Heart right ventricle (tissue), 16 donors: Measurements from ENCODE around the gene PERP. TPM values are rescaled to one million over a fixed set of nuclear protein-coding genes. Genes with fewer than 3 reads are reported as not detected.
A peak's percentile ranks its signal among the peaks of the same experiment; 100 is the strongest.

ENCODE experiments used
- ATAC-seq, 8 donors: fragments of 200-7000 bp; cut with Tn5 transposase; one replicate each; pipeline ENCODE4 v1.9.1; 2020; ENCODE audit warnings: mild to moderate bottlenecking in 8 of 8, moderate library complexity in 8 of 8, moderate number of reproducible peaks in 1 of 8
- DNase-seq, 2 donors: peaks; one replicate each; pipeline ENCODE4 v3.0.0-alpha.2; 2020
- H3K27ac ChIP-seq, 10 donors: fragments of 200-600 bp; sonication (generic) in 2 of 10; one replicate each; pipeline versions ENCODE4 v1.5.0 to v1.8.0; 2020 to 2022; ENCODE audit warnings: mild to moderate bottlenecking in 3 of 10
- H3K27me3 ChIP-seq, 7 donors: fragments of 200-600 bp; one replicate each; pipeline ENCODE4 v1.8.0; 2021 to 2022; ENCODE audit warnings: mild to moderate bottlenecking in 2 of 7
- H3K36me3 ChIP-seq, 9 donors: fragments of 200-600 bp; sonication (generic) in 1 of 9; one replicate each; pipeline versions ENCODE4 v1.5.0 to v1.8.0; 2020 to 2022; ENCODE audit warnings: mild to moderate bottlenecking in 2 of 9
- H3K4me1 ChIP-seq, 9 donors: fragments of 200-600 bp; sonication (generic) in 1 of 9; one replicate each; pipeline versions ENCODE4 v1.5.0 to v1.8.0; 2020 to 2022; ENCODE audit warnings: mild to moderate bottlenecking in 4 of 9
- H3K4me3 ChIP-seq, 10 donors: fragments of 200-600 bp; sonication (generic) in 2 of 10; one replicate each; pipeline versions ENCODE4 v1.5.0 to v1.8.0; 2020 to 2022; ENCODE audit warnings: mild to moderate bottlenecking in 7 of 10, moderate library complexity in 2 of 10
- H3K9me3 ChIP-seq, 11 donors: fragments of 200-600 bp in 10 of 11; sonication (generic) in 2 of 11; one replicate each; pipeline versions ENCODE4 v1.5.0 to v1.8.0; 2013 to 2022; ENCODE audit warnings: mild to moderate bottlenecking in 2 of 11, control low read depth in 1 of 11, moderate library complexity in 1 of 11
- WGBS, 2 donors: extraction: QIAGEN DNeasy Blood & Tissue Kit; methylation state at CpG; one replicate each; pipeline ENCODE4 v1.1.7; 2013; ENCODE audit warnings: inconsistent platforms in 1 of 2; 5-methylcytosine and 5-hydroxymethylcytosine counted together
- intact Hi-C, 10 donors: fragments of 100-400 bp; cut with DNase I; formaldehyde crosslinking; loops; one replicate each; pipeline versions ENCODE4 v1.11.1 to v1.14.2; 2022
- polyA plus RNA-seq, 2 donors: library from polyadenylated mRNA; stranded (reverse); fragments of 200-250 nt; gene quantifications; one replicate each; pipeline ENCODE4 v1.2.3, GENCODE V29; 2013
- total RNA-seq, 10 donors: library from RNA; stranded (reverse); fragmentation: NEBNext Ultra II Directional in 3 of 10; extraction: Animal tissue kit (Norgen Biotek cat#: 25700) in 3 of 10; gene quantifications; one replicate each; pipeline versions ENCODE4 v1.2.1 to v1.2.4, GENCODE V29; 2021 to 2023
- TF ChIP-seq, protein P1 (sequence below), 9 donors: fragments of 200-600 bp; sonication (generic) in 2 of 9; IDR thresholded peaks; one replicate each; pipeline versions ENCODE4 v1.5.0 to v1.8.0; 2021 to 2022; ENCODE audit warnings: antibody characterized with exemption in 9 of 9, mild to moderate bottlenecking in 5 of 9, moderate library complexity in 1 of 9
- donor health status: Arrhythmogenic right ventricular cardiomyopathy.
- donor health status: ischemic (EF 13 %, LVEDD 7.1; RV severe dilation, severe dysfunction).
- donor health status: healthy with polysubstance abuse.
- donor health status: DM: no; HTN: yes; CAD: no.
- donor health status: DM: no; HTN: no; CAD: no.
- donor health status: ischemic (EF 25% LVEDD 6.9; RV normal size, moderate dysfunction).
- donor health status: ischemic (EF 25% LVEDD 5.7; RV mildly dilated, moderate dysfunction).
- donor health status: healthy.
- donor health status: DM: yes; HTN: yes; CAD: no.
- donor health status: Ischemic cardiomyopathy.
- donor health status: ischemic (EF 35%, LVEDD 5.7; RV mildly dilated, moderate dysfunction).
- donor health status: nonischemic (EF 11% LVEDD 7.7; RV severe dilation, severe dysfunction).
- donor health status: DM: yes; HTN: yes; CAD: no.
- donor health status: PGD.
- donor health status: ischemic (EF 29% LVEDD 5.4; RV normal size, mild dysfunction).
- donor health status: nonischemic (EF 23%, LVEDD 6.1; RV moderate dilation, normal function).

Gene PERP
- total and polyA plus RNA-seq, 12 donors: 29.3 to 70.1 (median 55.4) TPM

DNA sequence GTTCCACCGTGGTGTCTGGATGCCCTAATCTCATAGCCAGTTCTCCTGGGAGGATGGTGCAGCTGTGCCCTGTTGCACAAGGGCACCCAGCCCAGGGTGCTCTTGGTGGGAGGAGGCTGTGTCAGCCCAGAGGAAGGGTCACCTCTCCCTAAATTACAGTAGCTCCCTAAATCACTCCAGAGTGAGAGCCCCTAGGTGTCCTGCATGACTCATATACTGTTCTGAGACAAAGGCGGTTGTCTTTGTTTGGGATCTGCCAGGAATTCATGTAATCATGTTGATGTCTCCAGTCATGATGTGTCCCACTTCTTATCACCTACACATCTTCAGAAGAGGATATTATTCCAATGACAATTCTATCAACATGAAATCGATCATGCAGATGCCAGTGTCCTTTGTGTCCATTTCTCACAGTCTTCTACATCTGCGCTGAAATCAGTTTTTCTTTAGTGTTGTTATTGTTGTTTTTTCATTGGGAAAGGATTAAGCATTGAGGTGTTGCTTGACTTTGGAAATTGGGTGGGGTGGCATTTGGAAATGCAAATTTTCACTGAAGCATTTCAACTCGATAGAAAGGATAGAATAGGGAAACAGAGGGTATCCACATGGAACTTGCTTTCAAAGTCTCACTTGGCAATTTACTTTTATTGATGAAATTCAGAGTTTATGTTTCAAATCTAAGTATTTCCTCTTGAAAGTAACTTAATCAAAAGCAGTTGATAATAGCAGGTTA, 19.5 kb downstream of the PERP start:
- intact Hi-C loops: no loop called here
- 76 to 77% methylated on average over 5 of the region's 5 CpGs for WGBS, 2 donors
- no peaks in the 10 kb centered on the region for H3K27me3 ChIP-seq
- ATAC-seq: peak in 1 of 8 donors; percentile 34
- H3K4me1 ChIP-seq: peaks cover 0 to 5% (median 0%) of the 10 kb centered on the region in 9 donors
- H3K4me3 ChIP-seq: no peak overlapping the region
- TF ChIP-seq, protein P1, sequence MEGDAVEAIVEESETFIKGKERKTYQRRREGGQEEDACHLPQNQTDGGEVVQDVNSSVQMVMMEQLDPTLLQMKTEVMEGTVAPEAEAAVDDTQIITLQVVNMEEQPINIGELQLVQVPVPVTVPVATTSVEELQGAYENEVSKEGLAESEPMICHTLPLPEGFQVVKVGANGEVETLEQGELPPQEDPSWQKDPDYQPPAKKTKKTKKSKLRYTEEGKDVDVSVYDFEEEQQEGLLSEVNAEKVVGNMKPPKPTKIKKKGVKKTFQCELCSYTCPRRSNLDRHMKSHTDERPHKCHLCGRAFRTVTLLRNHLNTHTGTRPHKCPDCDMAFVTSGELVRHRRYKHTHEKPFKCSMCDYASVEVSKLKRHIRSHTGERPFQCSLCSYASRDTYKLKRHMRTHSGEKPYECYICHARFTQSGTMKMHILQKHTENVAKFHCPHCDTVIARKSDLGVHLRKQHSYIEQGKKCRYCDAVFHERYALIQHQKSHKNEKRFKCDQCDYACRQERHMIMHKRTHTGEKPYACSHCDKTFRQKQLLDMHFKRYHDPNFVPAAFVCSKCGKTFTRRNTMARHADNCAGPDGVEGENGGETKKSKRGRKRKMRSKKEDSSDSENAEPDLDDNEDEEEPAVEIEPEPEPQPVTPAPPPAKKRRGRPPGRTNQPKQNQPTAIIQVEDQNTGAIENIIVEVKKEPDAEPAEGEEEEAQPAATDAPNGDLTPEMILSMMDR (IDR thresholded peaks at IDR 0.05): no peak
- H3K27ac ChIP-seq: no peak overlapping the region
- H3K36me3 ChIP-seq: peaks cover 0 to 13% (median 0%) of the 10 kb centered on the region in 9 donors
- no peak for DNase-seq
- H3K9me3 ChIP-seq: no peaks in the 10 kb centered on the region

DNA sequence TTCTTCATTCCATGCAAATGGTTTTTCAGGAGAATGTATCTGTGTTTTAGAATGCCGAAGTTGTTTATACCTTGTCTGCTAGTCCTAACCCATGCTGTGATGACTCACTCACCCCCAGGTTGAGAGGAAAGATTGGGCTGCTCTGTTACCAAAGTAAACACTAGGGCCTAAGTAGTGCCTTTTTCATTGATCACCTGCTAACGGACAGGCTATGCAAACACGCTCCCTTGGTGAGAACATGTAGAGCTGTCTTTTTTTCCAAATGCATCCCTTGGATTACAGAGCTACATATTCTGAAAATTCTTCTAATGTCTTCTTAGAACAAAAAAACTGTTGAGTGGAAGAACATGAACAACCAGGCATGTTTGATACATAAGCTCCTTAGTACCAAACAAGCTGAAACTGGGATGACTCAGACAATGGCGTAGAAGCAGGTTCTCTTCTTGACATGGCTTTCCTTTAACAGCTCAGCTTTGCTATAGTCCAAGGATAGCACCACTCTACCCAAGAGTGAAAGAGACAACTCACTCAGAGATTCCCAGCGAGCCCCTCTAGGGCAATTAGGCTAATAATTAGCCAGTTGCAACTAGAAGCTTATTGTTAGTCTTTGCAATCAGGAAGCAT, 20.5 kb downstream of the PERP start:
- ATAC-seq (no peak), DNase-seq (no peak)
- no peaks in the 10 kb centered on the region for H3K9me3 ChIP-seq
- no peak overlapping the region for H3K27ac ChIP-seq
- WGBS, 2 donors: 67 to 72% methylated on average over 5 of the region's 5 CpGs
- peaks cover 0 to 4% (median 0%) of the 10 kb centered on the region in 9 donors for H3K36me3 ChIP-seq
- TF ChIP-seq, protein P1 (IDR thresholded peaks at IDR 0.05): no peak
- intact Hi-C loops: no loop called here
- no peaks in the 10 kb centered on the region for H3K27me3 ChIP-seq
- H3K4me3 ChIP-seq: no peak overlapping the region
- peaks cover 0 to 5% (median 0%) of the 10 kb centered on the region in 9 donors for H3K4me1 ChIP-seq

DNA sequence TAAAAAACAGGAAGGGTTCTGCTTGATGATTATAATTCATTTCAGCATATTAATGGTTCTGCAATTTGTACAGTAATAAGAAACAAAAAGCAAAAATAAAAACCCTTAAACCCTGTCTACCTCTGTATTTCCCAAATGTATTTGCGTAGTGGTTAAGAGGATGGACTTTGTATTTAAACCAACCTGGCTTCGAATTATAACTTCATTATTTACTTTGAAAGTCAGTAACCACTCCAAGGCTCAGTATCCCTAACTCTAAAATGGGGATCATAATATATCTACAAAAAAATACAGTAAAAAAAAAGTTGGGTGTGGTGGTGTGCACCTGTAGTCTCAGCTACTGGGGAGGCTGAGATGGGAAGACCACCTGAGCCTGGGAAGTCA, 21.4 kb downstream of the PERP start:
- intact Hi-C loops: no loop called here
- no peak overlapping the region for H3K27ac ChIP-seq
- H3K4me1 ChIP-seq: peaks cover 0 to 5% (median 0%) of the 10 kb centered on the region in 9 donors
- no peaks in the 10 kb centered on the region for H3K36me3 ChIP-seq
- DNase-seq: no peak
- H3K27me3 ChIP-seq: no peaks in the 10 kb centered on the region
- H3K4me3 ChIP-seq: no peak overlapping the region
- peaks cover 0 to 3% (median 0%) of the 10 kb centered on the region in 11 donors for H3K9me3 ChIP-seq
- WGBS, 2 donors: 89 to 91% methylated on average over 2 of the region's 2 CpGs
- TF ChIP-seq, protein P1 (IDR thresholded peaks at IDR 0.05): no peak
- no peak for ATAC-seq

DNA sequence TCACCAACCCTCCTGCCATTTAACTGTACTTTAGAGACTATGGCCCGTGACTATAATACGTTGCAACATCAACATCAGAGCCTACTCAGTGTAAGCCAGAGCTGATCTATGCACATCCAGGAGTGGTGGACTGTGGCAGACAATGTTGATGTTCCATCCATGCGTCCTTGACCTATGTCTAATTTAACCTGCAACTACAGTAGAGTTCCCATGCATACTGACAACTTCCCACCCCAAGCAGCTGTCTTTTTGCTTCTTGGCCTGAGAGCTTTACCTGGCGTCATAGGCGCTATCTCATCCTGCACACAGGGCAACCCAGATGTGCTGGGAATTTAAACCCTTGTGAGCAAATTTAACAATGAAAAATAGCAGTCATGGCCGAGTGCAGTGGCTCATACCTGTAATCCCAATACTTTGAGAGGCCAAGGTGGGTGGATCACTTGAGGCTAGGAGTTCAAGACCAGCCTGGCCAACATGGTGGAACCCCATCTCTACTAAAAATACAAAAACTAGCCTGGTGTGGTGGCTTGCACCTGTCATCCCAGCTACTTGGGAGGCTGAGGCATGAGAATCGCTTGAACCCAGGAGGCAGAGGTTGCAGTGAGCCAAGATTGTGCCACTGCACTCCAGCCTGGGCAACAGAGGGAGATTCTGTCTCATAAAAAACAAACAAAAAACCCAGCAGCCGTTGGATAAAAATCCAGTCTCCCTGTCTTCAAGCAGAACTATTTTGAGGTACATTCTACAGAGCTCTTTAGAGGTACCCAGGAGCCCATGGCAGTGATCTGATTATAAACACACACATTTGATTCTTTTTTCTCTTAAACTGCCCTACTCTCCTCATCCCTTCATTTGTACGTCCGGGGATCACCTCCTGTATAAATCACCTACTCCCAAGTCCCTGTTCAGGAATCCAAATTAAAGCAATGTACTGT, 22.0 kb downstream of the PERP start:
- peaks cover 0 to 8% (median 0%) of the 10 kb centered on the region in 11 donors for H3K9me3 ChIP-seq
- no peaks in the 10 kb centered on the region for H3K36me3 ChIP-seq
- no peak overlapping the region for H3K27ac ChIP-seq
- intact Hi-C loops: no loop called here
- no peak for ATAC-seq
- DNase-seq: no peak
- WGBS, 2 donors: 79 to 93% methylated on average over 10 of the region's 10 CpGs
- no peak overlapping the region for H3K4me3 ChIP-seq
- no peaks in the 10 kb centered on the region for H3K27me3 ChIP-seq
- TF ChIP-seq, protein P1 (IDR thresholded peaks at IDR 0.05): no peak
- H3K4me1 ChIP-seq: peaks cover 0 to 5% (median 0%) of the 10 kb centered on the region in 9 donors
